HT1080 (cell line): ENCODE measurements around the gene RPS10. TPM values are rescaled to one million over a fixed set of nuclear protein-coding genes. Genes with fewer than 3 reads are reported as not detected.
"Not testable (repeated sequence)": the region's sequence is repeated elsewhere in the genome, so short reads cannot be mapped to it uniquely, and the experiment has no call there.

Experiments used
- DNase-seq: peaks from one replicate; pipeline ENCODE4 v3.0.0-alpha.2; 2015; ENCODE audit warnings: low read depth
- total RNA-seq: library from RNA; depleted of rRNA; stranded (reverse); fragments of >200 nt; shearing (Covaris generic); gene quantifications from 2 replicates; pipeline ENCODE4 v1.2.3, GENCODE V29; 2014

The RPS10 gene
- total RNA-seq, 1 experiment from 2014 or later: 1,808 TPM

GRCh38 chr6:34451192-34451591 is 25.3 kb upstream of the RPS10 start:
- no peak for DNase-seq

- no peak for DNase-seq
Observed at GRCh38 chr6:34447910-34448309, 22.0 kb upstream of the RPS10 start.

- no peak for DNase-seq
Observed at GRCh38 chr6:34447386-34447785, 21.5 kb upstream of the RPS10 start.

GRCh38 chr6:34445313-34445860 is 19.5 kb upstream of the RPS10 start:
- peak; percentile 24 for DNase-seq

- DNase-seq: no peak
Observed at GRCh38 chr6:34441526-34441925, 15.7 kb upstream of the RPS10 start.

GRCh38 chr6:34439442-34439841 is 13.6 kb upstream of the RPS10 start:
- no peak for DNase-seq

- no peak for DNase-seq
Observed at GRCh38 chr6:34438705-34439104, 12.8 kb upstream of the RPS10 start.

- DNase-seq: no peak
Observed at GRCh38 chr6:34437644-34437970, 11.7 kb upstream of the RPS10 start.

- DNase-seq: no peak
Observed at GRCh38 chr6:34436803-34437643, 11.2 kb upstream of the RPS10 start.

GRCh38 chr6:34435916-34436315 is 10.0 kb upstream of the RPS10 start:
- DNase-seq: no peak

GRCh38 chr6:34425132-34425497 is 754 bp downstream of the RPS10 start:
- DNase-seq: no peak

- peak; percentile 28 for DNase-seq
Observed at GRCh38 chr6:34424200-34425131, 1.4 kb downstream of the RPS10 start.

- DNase-seq: peak; percentile 39
Observed at GRCh38 chr6:34423254-34423653, 2.6 kb downstream of the RPS10 start.

GRCh38 chr6:34418367-34418766 is 7.5 kb downstream of the RPS10 start:
- no peak for DNase-seq

- no peak for DNase-seq
Observed at GRCh38 chr6:34416877-34417371, 8.9 kb downstream of the RPS10 start.

- peak; percentile 55 for DNase-seq
Observed at GRCh38 chr6:34414999-34415858, 10.6 kb downstream of the RPS10 start.

GRCh38 chr6:34412643-34413214 is 13.1 kb downstream of the RPS10 start:
- DNase-seq: no peak

GRCh38 chr6:34412016-34412415 is 13.9 kb downstream of the RPS10 start:
- no peak for DNase-seq

GRCh38 chr6:34407915-34408314 is 18.0 kb downstream of the RPS10 start:
- not testable (repeated sequence) for DNase-seq

GRCh38 chr6:34396518-34396917 is 29.4 kb downstream of the RPS10 start:
- no peak for DNase-seq

- no peak for DNase-seq
Observed at GRCh38 chr6:34393966-34394305, 31.9 kb downstream of the RPS10 start.
